Ureter (tissue), 1 donor: ENCODE data around the gene PIWIL4. TPM values are rescaled to one million over a fixed set of nuclear protein-coding genes. Genes with fewer than 3 reads are reported as not detected.
"Not testable (repeated sequence)": the region's sequence is repeated elsewhere in the genome, so short reads cannot be mapped to it uniquely, and the experiment has no call there.

Experiments used
- DNase-seq: peaks from one replicate; pipeline ENCODE4 v3.0.0-alpha.2; 2020; ENCODE audit warnings: low spot score
- total RNA-seq: library from RNA; stranded (reverse); gene quantifications from one replicate; pipeline ENCODE4 v1.2.4, GENCODE V29; 2023
- donor health status: DM: yes; HTN: yes; CAD: no.

The PIWIL4 gene
- total RNA-seq, 1 donor from 2014 or later: 3.7 TPM

DNA sequence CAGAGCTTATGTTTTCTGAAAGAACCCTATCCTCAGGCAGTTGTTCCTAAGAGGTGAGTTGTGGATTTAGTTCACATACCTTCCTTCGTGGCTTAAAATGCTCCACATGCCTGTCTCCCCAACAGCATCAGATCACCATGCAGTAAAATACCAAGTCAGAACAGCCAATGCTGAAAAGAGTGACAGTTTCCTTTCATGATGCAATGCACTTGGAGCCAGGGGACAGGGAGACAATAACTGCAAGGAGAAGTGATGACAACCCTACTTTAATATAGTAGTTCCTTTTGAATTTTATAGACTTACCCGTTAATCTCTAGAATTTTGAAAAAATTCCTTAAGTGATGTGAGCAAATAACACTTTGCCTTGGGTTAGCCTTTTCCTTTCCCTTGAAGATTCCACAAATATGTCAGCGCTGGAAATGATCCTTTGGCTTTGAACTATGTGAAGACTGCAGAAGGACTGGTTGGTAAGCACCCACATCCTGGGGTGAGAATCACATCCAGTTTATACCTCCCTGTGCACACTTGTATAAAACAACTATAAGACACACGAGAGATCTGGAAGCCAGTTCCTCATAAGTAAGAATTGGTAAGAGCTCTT lies 71.2 kb downstream of the PIWIL4 start:
- DNase-seq: no peak

DNA sequence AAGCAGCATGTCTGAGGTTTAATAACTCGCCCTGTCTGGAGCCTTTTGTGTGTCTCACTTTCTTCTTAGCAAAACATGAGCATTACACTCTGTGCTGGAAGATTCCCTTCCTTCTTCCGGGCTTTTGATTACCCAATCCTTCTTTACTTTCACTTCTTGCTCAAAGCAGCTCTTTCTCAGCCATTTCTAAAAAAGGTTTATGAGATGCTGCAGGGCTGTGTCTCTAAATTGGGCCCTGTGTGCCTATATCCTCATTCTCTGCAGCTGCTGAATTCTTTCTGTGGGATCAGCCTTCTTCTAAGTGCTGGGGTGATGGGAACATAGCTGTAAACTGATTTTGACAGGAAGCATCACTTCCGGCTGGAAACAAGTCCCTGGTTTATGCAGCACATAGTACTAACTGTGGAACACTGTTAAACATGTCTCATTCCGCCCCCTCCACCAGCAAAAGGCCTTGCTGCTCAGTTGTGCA lies 71.8 kb downstream of the PIWIL4 start:
- DNase-seq: no peak

DNA sequence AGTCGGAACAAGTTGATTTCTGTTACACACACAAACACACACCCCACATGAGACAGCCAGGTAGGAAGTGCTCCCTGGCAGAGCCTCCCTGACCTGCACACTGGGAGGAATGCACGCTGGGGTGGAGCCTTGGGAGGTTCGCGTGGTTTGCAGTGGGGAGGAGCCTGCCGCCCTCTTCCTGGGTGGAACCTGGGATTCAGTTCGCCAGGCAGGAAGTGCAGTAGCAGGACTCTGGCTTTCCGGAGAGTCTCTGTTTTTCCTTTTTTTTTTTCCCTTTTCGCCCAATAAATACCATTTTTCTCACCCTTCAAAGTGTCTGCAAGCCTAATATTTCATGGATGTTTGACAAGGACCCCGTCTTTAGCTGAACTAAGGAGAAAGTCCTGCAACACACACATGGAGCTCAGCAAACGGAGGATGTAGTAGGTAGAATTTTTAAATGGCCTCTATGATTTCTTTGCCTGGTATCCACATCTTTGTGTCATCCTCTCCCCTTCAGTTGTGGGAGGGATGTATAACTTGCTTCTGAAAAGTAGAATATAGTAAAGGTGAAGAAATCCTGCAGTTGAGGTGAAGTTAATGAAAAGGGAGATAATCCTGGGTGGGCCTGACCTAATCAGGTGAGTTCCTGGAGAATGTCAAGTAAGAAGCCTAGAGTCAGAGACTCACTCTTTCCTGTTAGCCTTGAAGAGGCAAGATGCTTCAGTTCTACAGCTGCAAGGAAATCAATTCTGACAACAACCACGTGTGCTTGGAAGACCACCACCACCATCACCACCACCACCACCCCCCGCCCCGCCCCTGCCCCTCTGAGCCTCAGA lies 72.9 kb downstream of the PIWIL4 start:
- peak; percentile 53 for DNase-seq

DNA sequence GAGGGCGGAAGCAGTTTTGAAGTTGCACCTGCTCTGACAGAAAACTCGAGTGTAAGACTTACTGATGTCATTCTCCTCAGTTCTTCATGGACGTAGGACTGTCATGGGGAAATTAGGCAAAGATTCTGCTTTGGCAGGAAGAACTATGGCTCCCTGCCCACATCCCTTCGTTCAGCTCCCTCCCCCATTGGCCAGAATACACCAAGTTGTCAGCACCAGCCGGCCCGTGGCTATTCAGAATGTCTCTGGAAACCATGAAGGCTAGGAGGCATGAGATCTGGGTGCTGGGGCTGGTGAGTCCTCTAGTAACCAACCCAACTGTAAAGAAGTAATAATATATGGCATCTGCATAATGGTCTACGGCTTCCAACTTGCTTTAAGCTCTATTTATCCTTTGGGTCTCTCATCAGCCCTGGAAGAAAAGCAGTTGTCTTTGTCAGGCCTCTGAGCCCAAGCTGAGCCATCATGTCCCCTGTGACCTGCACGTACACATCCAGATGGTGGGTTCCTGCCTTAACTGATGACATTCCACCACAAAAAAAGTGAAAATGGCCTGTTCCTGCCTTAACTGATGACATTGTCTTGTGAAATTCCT lies 74.1 kb downstream of the PIWIL4 start:
- no peak for DNase-seq

DNA sequence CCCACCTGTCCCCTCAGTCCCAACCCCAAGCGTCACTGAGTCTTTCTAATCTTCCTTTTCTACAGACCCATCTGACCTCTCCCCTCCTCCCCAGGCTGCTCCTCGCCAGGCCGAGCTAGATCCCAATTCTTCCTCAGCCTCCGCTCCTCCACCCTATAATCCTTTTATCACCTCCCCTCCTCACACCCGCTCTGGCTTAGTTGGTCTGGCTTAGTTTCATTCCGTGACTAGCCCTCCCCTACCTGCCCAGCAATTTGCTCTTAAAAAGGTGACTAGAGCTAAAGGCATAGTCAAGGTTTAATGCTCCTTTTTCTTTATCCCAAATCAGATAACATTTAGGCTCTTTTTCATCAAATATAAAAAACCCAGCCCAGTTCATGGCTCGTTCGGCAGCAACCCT lies 76.0 kb downstream of the PIWIL4 start:
- DNase-seq: not testable (repeated sequence)

- peak; percentile 58 for DNase-seq
Measured at GRCh38 chr11:94647926-94648325, 80.8 kb downstream of the PIWIL4 start.

- no peak for DNase-seq
Measured at GRCh38 chr11:94648789-94649188, 81.6 kb downstream of the PIWIL4 start.

GRCh38 chr11:94649254-94649653 lies 82.1 kb downstream of the PIWIL4 start:
- no peak for DNase-seq

DNA sequence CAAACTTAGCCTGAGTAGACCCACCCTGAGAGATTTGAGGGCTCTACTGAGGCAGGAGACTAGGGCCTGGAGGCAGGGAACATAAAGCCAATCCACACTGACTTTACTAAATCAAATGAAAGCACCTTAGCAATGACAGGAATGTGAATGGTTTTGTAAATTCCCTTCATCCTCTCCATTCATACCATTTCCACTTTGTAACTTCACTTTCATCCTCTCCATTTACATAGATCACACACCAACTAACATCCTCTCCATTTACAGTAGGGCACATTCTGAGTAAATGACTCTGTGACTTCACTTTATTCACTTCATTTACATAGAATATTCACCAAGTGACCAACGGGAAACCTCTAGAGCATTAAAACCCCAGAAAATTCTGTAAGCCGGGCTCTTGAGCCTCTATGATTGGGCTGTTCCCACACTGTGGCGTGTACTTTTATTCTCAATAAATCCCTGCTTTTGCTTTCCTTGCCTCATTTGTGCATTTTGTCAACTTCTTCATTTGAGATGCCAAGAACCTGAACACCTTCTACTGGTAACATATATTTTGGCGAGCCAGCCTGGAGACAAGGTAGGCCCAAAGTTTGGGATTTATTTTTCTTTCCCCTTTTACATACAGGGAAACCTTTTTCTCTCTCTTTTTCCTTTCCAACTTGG lies 82.9 kb downstream of the PIWIL4 start:
- no peak for DNase-seq

- DNase-seq: no peak
Measured at GRCh38 chr11:94650756-94651155, 83.6 kb downstream of the PIWIL4 start.

DNA sequence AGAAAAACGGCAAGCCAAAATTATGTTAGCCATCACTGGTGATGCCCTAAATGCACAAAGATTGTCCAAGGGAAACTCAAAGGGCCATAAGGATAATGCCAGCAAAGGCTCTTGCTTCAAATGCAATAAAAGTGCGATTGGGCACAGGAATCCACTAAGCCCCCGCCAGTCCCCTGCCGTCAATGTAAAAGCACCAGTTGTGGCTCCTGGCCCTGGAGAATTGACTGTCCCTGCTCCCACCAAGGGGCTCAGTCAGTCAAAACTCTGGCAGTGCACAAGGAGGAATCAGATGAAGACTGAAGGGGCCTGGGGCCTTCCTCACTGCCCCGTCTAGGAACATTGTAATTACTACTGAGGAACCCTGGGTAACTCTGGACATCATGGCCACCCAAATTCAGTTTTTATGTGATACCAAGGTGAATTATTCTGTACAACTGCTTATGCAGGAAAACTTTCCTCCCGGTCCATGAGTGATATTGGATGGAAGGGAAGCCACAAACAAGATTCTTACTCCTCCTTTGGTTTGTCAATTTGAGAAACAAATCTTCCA lies 85.6 kb downstream of the PIWIL4 start:
- DNase-seq: no peak

GRCh38 chr11:94653561-94653960 lies 86.4 kb downstream of the PIWIL4 start:
- no peak for DNase-seq

DNA sequence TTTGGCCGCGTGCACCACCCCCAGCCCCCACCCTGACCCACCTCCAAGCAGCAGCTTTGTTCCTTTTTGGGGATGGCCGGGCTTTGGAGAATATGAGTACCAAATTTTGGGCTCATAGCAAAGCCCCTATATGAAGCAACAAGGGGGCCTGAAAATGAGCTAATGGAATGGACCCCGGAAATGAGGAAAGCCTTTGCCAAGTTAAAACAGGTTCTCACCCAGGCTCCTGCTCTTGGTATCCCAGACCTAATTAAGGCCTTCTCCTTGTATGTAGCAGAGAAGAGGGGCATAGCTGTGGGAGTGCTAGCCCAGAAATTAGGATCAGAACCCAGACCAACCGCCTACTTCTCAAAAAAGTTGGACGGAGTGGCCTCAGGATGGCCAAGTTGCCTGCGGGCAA lies 87.0 kb downstream of the PIWIL4 start:
- DNase-seq: no peak

- DNase-seq: no peak
Measured at GRCh38 chr11:94655291-94655690, 88.1 kb downstream of the PIWIL4 start.

- DNase-seq: no peak
Measured at GRCh38 chr11:94655956-94656355, 88.8 kb downstream of the PIWIL4 start.

- no peak for DNase-seq
Measured at GRCh38 chr11:94656968-94657367, 89.8 kb downstream of the PIWIL4 start.

GRCh38 chr11:94657629-94658028 lies 90.5 kb downstream of the PIWIL4 start:
- DNase-seq: no peak

GRCh38 chr11:94658386-94658785 lies 91.2 kb downstream of the PIWIL4 start:
- DNase-seq: no peak

- DNase-seq: no peak
Measured at GRCh38 chr11:94658888-94659287, 91.7 kb downstream of the PIWIL4 start.

DNA sequence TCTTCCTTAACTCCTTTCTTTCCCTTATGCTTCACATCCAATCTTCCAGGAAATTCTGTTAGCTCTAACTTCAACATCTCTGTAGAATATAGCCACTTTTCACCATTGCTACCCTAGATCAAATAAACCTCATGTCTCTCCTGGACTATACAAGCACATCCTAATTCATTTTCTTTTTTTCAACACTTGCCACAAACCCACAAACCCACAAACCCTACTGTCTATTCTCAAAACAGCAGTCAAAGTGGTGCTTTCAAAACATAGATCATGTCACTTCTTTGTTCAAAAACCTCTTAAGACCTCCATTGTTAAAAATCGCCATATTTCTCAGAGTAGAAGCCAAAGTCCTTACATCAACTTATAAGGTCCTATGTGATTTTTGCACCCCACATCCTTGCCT lies 94.3 kb downstream of the PIWIL4 start:
- DNase-seq: no peak

GRCh38 chr11:94662065-94662779 lies 95.1 kb downstream of the PIWIL4 start:
- DNase-seq: no peak
